Measurements from ENCODE around the gene SUN5. TPM values are rescaled to one million over a fixed set of nuclear protein-coding genes. Genes with fewer than 3 reads are reported as not detected.

SUN5 gene
- total and polyA plus RNA-seq, 2 of the 8 experiments (the other 6 are each of a cell fraction or from before 2014, with no cell fraction given): not detected

- TF ChIP-seq MAX (IDR thresholded peaks at IDR 0.05) (no peak), TCF12 (IDR thresholded peaks at IDR 0.05; ENCODE audit: low read depth, low read length) (no peak), JUN (IDR thresholded peaks at IDR 0.05; ENCODE audit: low read depth, low read length) (no peak), HDAC6 (IDR thresholded peaks at IDR 0.05; ENCODE audit: low read depth, low read length) (no peak)
Measured at GRCh38 chr20:32990426-32990825, 13.8 kb downstream of the SUN5 start (continued).
